PC-3 (cell line): ENCODE data around the gene HDAC4.

Source experiments
- CTCF ChIP-seq: fragments of 300-600 bp; sonication (generic); conservative IDR thresholded peaks from 2 replicates; pipeline ENCODE4 v1.5.1; 2017; ENCODE audit warnings: antibody characterized with exemption, low read depth, mild to moderate bottlenecking, low read length
- EZH2 ChIP-seq: fragments of 300-600 bp; sonication (generic); IDR thresholded peaks from one replicate; pipeline ENCODE4 v1.6.1; 2017; ENCODE audit warnings: antibody characterized with exemption, mild to moderate bottlenecking, low read length; ENCODE audit not compliant: unreplicated experiment
- EZH2phosphoT487 ChIP-seq: fragments of 300-600 bp; sonication (generic); IDR thresholded peaks from 2 replicates; pipeline ENCODE4 v1.6.1; 2018; ENCODE audit warnings: mild to moderate bottlenecking, antibody characterized with exemption, low read length, borderline replicate concordance

GRCh38 chr2:239049421-239050251, 351.2 kb downstream of the HDAC4 start:
- TF ChIP-seq EZH2, result no peak
- no peak for TF ChIP-seq CTCF
- no peak for TF ChIP-seq EZH2phosphoT487
